Smooth muscle cell (in vitro differentiated cells): ENCODE data around the gene EVX1. TPM values are rescaled to one million over a fixed set of nuclear protein-coding genes. Genes with fewer than 3 reads are reported as not detected.

ENCODE experiments used
- DNase-seq: peaks from one replicate; lab custom pipeline; 2025; ENCODE audit not compliant: unreplicated experiment; lab: John Stamatoyannopoulos, UW
- H2AFZ ChIP-seq: fragments of 200-600 bp; sonication (generic); 2 replicates; pipeline ENCODE4 v1.6.0; 2016; ENCODE audit warnings: antibody characterized with exemption, low read depth, mild to moderate bottlenecking
- H3F3A ChIP-seq: fragments of 200-600 bp; sonication (generic); 2 replicates; pipeline ENCODE4 v1.6.0; 2017; ENCODE audit warnings: antibody characterized with exemption, low read depth
- H3K27ac ChIP-seq: fragments of 200-600 bp; sonication (generic); 2 replicates; pipeline ENCODE4 v1.5.1; 2016; ENCODE audit warnings: low read depth, mild to moderate bottlenecking
- H3K27me3 ChIP-seq: fragments of 200-600 bp; sonication (generic); 2 replicates; pipeline ENCODE4 v1.6.1; 2016; ENCODE audit warnings: low read depth, mild to moderate bottlenecking
- H3K36me3 ChIP-seq: fragments of 200-600 bp; sonication (generic); 2 replicates; pipeline ENCODE4 v1.5.1; 2016; ENCODE audit warnings: low read depth
- H3K4me1 ChIP-seq: fragments of 200-600 bp; sonication (generic); 2 replicates; pipeline ENCODE4 v1.5.1; 2016; ENCODE audit warnings: low read depth
- H3K4me2 ChIP-seq: fragments of 200-600 bp; sonication (generic); 2 replicates; pipeline ENCODE4 v1.6.0; 2016; ENCODE audit warnings: mild to moderate bottlenecking
- H3K4me3 ChIP-seq: fragments of 200-600 bp; sonication (generic); 2 replicates; pipeline ENCODE4 v1.5.1; 2016; ENCODE audit warnings: mild to moderate bottlenecking
- H3K79me2 ChIP-seq: fragments of 200-600 bp; sonication (generic); 2 replicates; pipeline ENCODE4 v1.6.0; 2016; ENCODE audit warnings: low read depth, mild to moderate bottlenecking
- H3K9ac ChIP-seq: fragments of 200-600 bp; sonication (generic); 2 replicates; pipeline ENCODE4 v1.6.0; 2016; ENCODE audit warnings: low read depth
- H3K9me3 ChIP-seq: fragments of 200-600 bp; sonication (generic); replicated peaks from 2 replicates; pipeline ENCODE4 v1.5.1; 2016; ENCODE audit warnings: low read depth
- H4K20me1 ChIP-seq: fragments of 200-600 bp; sonication (generic); 2 replicates; pipeline ENCODE4 v1.6.0; 2016; ENCODE audit warnings: low read depth
- WGBS: methylation state at CpG from one replicate; pipeline ENCODE4 v1.1.7; 2016; ENCODE audit warnings: low lambda C conversion rate; 5-methylcytosine and 5-hydroxymethylcytosine counted together
- polyA plus RNA-seq: library from polyadenylated mRNA; unstranded; fragments of >200 nt; fragmentation: Nextera tagmentation; extraction: Ambion mirVana; gene quantifications from 2 replicates; pipeline ENCODE4 v1.2.1, GENCODE V29; 2016
- total RNA-seq: library from RNA; depleted of rRNA; stranded (reverse); fragments of >200 nt; gene quantifications from 2 replicates; pipeline ENCODE4 v1.2.3, GENCODE V29; 2014
- TF ChIP-seq, protein P1 (sequence below): fragments of 200-600 bp; sonication (generic); IDR thresholded peaks from 2 replicates; pipeline ENCODE4 v1.5.1; 2017; ENCODE audit warnings: borderline replicate concordance, mild to moderate bottlenecking, antibody characterized with exemption; ENCODE audit not compliant: insufficient read depth, poor library complexity, severe bottlenecking

Gene EVX1
- total and polyA plus RNA-seq, 2 experiments from 2014 or later: 0.36 to 2.0 TPM

- TF ChIP-seq, protein P1, sequence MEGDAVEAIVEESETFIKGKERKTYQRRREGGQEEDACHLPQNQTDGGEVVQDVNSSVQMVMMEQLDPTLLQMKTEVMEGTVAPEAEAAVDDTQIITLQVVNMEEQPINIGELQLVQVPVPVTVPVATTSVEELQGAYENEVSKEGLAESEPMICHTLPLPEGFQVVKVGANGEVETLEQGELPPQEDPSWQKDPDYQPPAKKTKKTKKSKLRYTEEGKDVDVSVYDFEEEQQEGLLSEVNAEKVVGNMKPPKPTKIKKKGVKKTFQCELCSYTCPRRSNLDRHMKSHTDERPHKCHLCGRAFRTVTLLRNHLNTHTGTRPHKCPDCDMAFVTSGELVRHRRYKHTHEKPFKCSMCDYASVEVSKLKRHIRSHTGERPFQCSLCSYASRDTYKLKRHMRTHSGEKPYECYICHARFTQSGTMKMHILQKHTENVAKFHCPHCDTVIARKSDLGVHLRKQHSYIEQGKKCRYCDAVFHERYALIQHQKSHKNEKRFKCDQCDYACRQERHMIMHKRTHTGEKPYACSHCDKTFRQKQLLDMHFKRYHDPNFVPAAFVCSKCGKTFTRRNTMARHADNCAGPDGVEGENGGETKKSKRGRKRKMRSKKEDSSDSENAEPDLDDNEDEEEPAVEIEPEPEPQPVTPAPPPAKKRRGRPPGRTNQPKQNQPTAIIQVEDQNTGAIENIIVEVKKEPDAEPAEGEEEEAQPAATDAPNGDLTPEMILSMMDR: no peak
- H2AFZ ChIP-seq: peak overlapping the region; percentile 81
- H3K9ac ChIP-seq: no peak overlapping the region
- peaks cover 6% of the 10 kb centered on the region for H3K4me1 ChIP-seq
- no peaks in the 10 kb centered on the region for H3K36me3 ChIP-seq
- H4K20me1 ChIP-seq: no peaks in the 10 kb centered on the region
- 9% methylated on average over 61 of the region's 61 CpGs for WGBS
- H3K9me3 ChIP-seq: no peaks in the 10 kb centered on the region
- H3K27ac ChIP-seq: no peak overlapping the region
- peaks cover 9% of the 10 kb centered on the region for H3F3A ChIP-seq
- H3K4me2 ChIP-seq: peak overlapping the region; percentile 92
- peaks cover 52% of the 10 kb centered on the region for H3K27me3 ChIP-seq
- H3K79me2 ChIP-seq: no peaks in the 10 kb centered on the region
- peak overlapping the region; percentile 52 for H3K4me3 ChIP-seq
- no peak for DNase-seq
These were observed 17.3 kb upstream of the EVX1 start for GRCh38 chr7:27224983-27225934.

GRCh38 chr7:27229448-27229847 is 13.2 kb upstream of the EVX1 start:
- no peak overlapping the region for H3K4me3 ChIP-seq
- no peak overlapping the region for H3K27ac ChIP-seq
- H3K4me1 ChIP-seq: peaks cover 6% of the 10 kb centered on the region
- H4K20me1 ChIP-seq: no peaks in the 10 kb centered on the region
- no peak overlapping the region for H3K4me2 ChIP-seq
- peaks cover 23% of the 10 kb centered on the region for H3K27me3 ChIP-seq
- H3K79me2 ChIP-seq: no peaks in the 10 kb centered on the region
- no peak overlapping the region for H3K9ac ChIP-seq
- no peak for DNase-seq
- H3K36me3 ChIP-seq: no peaks in the 10 kb centered on the region
- H3F3A ChIP-seq: peaks cover 4% of the 10 kb centered on the region
- 92% methylated on average over 4 of the region's 4 CpGs for WGBS
- H2AFZ ChIP-seq: no peak overlapping the region
- TF ChIP-seq, protein P1: no peak
- no peaks in the 10 kb centered on the region for H3K9me3 ChIP-seq

- H3K27me3 ChIP-seq: no peaks in the 10 kb centered on the region
- peak overlapping the region; percentile 93 for H2AFZ ChIP-seq
- peak overlapping the region; percentile 92 for H3K4me2 ChIP-seq
- H3K79me2 ChIP-seq: peaks cover 5% of the 10 kb centered on the region
- H3K36me3 ChIP-seq: no peaks in the 10 kb centered on the region
- H3K9ac ChIP-seq: no peak overlapping the region
- TF ChIP-seq, protein P1: peak; percentile 36
- no peak for DNase-seq
- H4K20me1 ChIP-seq: no peaks in the 10 kb centered on the region
- H3F3A ChIP-seq: peaks cover 28% of the 10 kb centered on the region
- WGBS: under 1% methylated on average over 60 of the region's 66 CpGs
- H3K27ac ChIP-seq: no peak overlapping the region
- H3K4me1 ChIP-seq: peaks cover 18% of the 10 kb centered on the region
- H3K9me3 ChIP-seq: no peaks in the 10 kb centered on the region
- peak overlapping the region; percentile 69 for H3K4me3 ChIP-seq
These were observed 7.0 kb upstream of the EVX1 start for GRCh38 chr7:27235387-27236311.
